HG03575 (cell line): ENCODE measurements around the gene GALC.
A peak's percentile ranks its signal among the peaks of the same experiment; 100 is the strongest.

ENCODE experiments used
- ATAC-seq: cut with Tn5 transposase; IDR thresholded peaks from one replicate; pipeline ENCODE4 v1.9.1; 2021; ENCODE audit not compliant: unreplicated experiment, insufficient number of reproducible peaks, low FRiP score; ENCODE audit errors: extremely low read depth

The GALC gene

DNA sequence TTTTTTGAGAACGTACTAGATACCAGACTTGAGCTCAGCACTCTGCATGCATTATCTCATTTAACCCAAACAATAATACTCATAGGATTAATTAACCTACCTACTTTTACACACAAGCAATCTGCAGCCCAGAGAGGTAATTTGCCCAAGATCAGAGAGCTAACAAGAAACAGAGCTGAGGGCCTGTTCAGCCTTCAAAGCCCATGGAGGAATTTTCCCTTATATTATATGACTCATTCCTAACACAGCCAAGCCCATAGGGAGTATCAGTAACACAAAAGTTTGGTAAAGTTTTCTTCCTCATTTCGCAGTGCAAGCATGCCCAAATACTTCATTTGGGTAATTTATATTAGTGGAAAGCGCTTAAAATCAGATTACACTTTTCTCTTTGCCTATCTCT is 94.7 kb downstream of the GALC start:
- ATAC-seq: no peak

DNA sequence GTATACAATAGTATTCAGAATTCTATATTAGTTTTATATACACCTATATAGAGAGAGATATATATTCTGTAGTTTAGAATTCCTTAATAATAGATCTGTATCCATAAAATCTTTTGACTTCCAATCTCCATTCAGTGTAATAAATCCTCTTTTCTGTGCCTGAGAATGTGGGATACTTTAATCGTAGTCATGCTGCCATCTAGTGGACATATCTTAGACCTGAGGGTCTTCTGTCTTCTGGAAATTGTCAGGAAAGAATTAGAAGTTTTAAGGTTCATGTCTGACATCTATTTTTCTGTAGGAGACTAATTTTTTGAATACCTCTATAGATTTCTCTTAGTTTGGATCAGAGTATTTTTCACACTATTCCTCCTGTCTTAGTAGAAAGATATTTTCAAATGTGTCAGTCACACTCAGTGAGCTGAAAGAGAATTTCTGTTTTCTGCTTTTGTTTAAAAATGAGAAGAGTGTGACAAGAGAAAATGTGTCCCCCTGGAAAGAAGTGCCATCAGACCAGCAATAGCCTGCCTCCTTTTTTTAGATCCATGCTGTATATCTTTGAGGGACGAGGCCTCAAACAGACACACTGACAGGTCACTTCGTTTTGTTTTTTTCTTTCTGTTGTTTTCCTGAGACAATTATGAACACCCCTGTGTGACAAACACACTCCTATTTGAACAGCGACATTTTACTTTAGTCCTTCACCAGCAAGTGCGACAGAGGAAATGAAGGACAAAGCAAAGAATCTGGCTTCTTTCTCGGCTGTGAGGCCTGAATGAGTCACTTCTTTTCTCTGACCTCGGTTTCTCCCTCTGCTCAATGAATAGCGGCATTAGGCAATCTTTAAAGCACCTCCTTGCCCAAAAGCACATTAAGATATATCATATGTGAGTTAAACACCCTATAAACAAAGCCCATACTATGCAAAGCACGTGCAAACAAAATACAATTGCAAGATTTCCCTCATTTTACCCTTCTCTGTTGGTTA is 96.3 kb downstream of the GALC start:
- ATAC-seq: peak; percentile 57

DNA sequence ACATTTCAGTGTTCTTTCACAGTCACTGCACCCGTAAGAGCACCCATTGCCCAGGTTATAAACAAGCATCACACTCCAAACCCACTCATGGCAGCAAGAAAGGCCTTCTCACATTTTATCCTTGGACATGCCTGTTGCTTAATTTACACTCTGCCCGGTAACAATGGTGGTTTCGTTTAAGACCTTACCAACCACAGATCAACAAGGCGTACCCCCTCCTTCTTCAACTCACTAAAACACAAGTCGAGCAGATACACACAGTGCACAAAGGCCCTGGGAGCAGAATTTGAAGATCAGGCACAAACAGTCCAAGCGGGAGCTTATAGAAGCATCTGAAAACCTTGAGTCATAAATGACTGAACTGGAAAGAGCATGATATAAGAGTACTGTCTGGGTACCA is 98.1 kb downstream of the GALC start:
- no peak for ATAC-seq

DNA sequence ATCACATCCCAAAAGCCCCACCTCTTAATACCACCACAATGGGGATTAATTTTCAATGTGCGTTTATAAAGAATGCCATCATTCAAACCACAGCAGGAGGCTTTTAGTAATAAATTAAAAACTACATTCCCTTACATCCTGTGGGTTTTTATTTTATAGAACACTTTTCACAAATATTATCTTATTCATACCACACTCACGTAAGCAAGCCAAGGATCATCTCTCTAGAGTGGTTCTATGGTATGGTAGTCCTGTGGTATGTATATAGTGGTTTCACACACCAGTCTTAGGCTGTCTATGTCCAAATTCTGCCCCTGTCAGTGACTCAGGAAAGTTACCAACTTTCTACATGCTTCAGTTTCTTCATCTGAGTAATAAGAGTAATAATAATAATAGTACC is 100.2 kb downstream of the GALC start:
- ATAC-seq: no peak

DNA sequence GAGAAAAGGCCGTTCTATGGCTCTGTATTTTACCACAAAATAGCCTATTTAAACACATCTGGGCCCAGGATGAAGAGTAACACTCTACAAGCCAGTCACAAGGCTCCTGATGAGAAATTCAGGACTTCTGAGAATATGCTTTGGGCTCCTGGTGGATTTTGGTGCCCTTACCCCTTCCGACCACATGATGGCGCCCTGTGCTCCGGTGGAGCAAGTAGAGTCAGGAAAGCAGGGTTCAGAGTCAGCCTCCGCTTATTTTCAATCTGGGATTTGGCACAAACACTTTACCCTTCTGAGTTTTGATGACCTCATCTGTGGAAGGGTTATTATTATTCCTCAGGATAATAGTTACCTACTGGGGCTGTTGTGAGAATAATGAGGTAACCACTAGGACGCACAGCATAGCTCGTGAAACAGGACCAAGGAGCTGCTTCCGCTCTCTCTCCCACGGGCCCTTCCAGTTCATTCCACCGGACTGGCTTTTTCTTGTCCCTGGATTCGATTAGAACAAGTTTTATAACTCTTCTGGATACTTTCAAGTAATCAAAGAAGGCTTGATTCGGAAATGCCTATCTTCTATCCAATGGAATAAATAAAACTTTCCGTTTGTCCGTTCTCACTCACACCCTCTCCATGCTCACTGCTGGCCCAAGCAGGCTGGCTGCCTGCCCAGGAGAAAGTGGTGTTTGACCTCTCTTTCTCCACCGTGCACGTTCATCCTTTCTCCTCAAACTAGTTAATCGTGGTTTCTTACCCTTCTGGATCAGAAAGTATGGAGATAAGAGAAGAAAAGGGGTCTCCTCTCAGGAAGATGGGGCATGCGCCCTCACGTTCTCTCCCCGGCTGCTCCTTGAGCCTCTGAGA is 104.6 kb downstream of the GALC start:
- no peak for ATAC-seq

DNA sequence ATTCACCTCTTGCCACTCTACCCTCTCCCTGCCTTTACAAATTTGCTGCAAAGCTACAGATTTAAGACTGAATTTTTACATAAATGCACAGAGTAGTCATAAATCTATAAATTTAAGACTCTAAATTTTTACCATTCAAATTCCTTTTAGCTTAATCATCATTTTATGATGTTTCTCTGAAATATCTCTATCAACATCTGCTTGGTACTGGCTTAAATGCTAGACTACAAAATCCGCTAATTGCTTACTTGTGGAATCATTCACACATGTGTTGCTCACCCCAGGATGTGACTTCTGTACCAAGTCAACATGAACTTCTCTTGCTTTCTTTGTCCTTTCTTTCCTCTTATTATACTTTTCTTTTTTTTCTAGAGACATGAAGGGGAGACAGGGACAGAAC is 109.2 kb downstream of the GALC start:
- no peak for ATAC-seq
